Prostate gland (tissue), 2 donors: Measurements from ENCODE around the gene DPH3.

Experiments used
- CTCF ChIP-seq, 4 experiments: fragments of 200-600 bp in 2 of 4; fragments of 450-650 bp in 2 of 4; sonication (generic) in 2 of 4; IDR thresholded peaks; 1 replicate in 3 of 4; 2 replicates in 1 of 4; pipeline ENCODE4 v1.5.1; 2016 to 2019; ENCODE audit warnings: antibody characterized with exemption in 4 of 4, mild to moderate bottlenecking in 2 of 4, moderate library complexity in 2 of 4
- POLR2A ChIP-seq: fragments of 450-650 bp; IDR thresholded peaks from one replicate; pipeline ENCODE4 v1.6.1; 2016; ENCODE audit warnings: antibody characterized with exemption, mild to moderate bottlenecking

- TF ChIP-seq CTCF (IDR thresholded peaks at IDR 0.05) = no peak
- TF ChIP-seq POLR2A = no peak
Observed at GRCh38 chr3:16277471-16277870, 12.7 kb upstream of the DPH3 start.
